Gastroesophageal sphincter (tissue), 4 donors: ENCODE results near the gene SATB2. TPM values are rescaled to one million over a fixed set of nuclear protein-coding genes. Genes with fewer than 3 reads are reported as not detected.
A peak's percentile ranks its signal among the peaks of the same experiment; 100 is the strongest.

ENCODE experiments used
- ATAC-seq: fragments of 150-250 bp; one replicate; pipeline ENCODE4 v1.9.1; 2016; ENCODE audit warnings: mild to moderate bottlenecking, moderate library complexity
- H3K27ac ChIP-seq, 4 donors: fragments of 200-600 bp; sonication (generic) in 3 of 4; 1 replicate in 3 of 4; 2 replicates in 1 of 4; pipeline ENCODE4 v1.5.1; 2016 to 2019
- H3K27me3 ChIP-seq: fragments of 200-600 bp; sonication (generic); one replicate; pipeline ENCODE4 v1.5.1; 2019
- H3K36me3 ChIP-seq, 2 donors: fragments of 200-600 bp; sonication (generic); one replicate each; pipeline ENCODE4 v1.5.1; 2019; ENCODE audit warnings: control low read depth in 1 of 2
- H3K4me1 ChIP-seq, 3 donors: fragments of 200-600 bp; sonication (generic); 1 replicate in 2 of 3; 2 replicates in 1 of 3; pipeline ENCODE4 v1.5.1; 2016 to 2019; ENCODE audit warnings: control low read depth in 2 of 3
- H3K4me3 ChIP-seq, 2 donors: fragments of 200-600 bp; sonication (generic); one replicate each; pipeline ENCODE4 v1.5.1; 2019; ENCODE audit warnings: mild to moderate bottlenecking in 1 of 2, moderate library complexity in 1 of 2
- H3K9me3 ChIP-seq, 3 donors: fragments of 200-600 bp; sonication (generic); one replicate each; pipeline ENCODE4 v1.5.1; 2017 to 2019; ENCODE audit warnings: control low read depth in 2 of 3
- EP300 ChIP-seq: sonication (generic); formaldehyde crosslinking; IDR thresholded peaks from one replicate; pipeline ENCODE4 v1.6.1; 2017; ENCODE audit warnings: antibody characterized with exemption, mild to moderate bottlenecking
- POLR2A ChIP-seq, 2 donors: fragments of 450-650 bp; IDR thresholded peaks; one replicate each; pipeline ENCODE4 v1.6.1; 2017; ENCODE audit warnings: antibody characterized with exemption in 2 of 2, mild to moderate bottlenecking in 2 of 2, moderate library complexity in 1 of 2
- POLR2AphosphoS5 ChIP-seq: sonication (generic); formaldehyde crosslinking; IDR thresholded peaks from one replicate; pipeline ENCODE4 v1.6.1; 2017; ENCODE audit warnings: antibody characterized with exemption
- WGBS, 2 donors: methylation state at CpG; one replicate each; pipeline ENCODE4 v1.1.5; 2018; ENCODE audit warnings: low coverage in 1 of 2; 5-methylcytosine and 5-hydroxymethylcytosine counted together
- total RNA-seq, 4 donors: library from RNA; depleted of rRNA; stranded (reverse); fragments of >200 nt; gene quantifications; one replicate each; pipeline ENCODE4 v1.1.0, GENCODE V29; 2016
- TF ChIP-seq, protein P1 (sequence below), 4 experiments: fragments of 200-600 bp in 2 of 4; fragments of 450-650 bp in 2 of 4; sonication (generic) in 1 of 4; IDR thresholded peaks; one replicate each; pipeline ENCODE4 v1.5.1; 2017 to 2019; ENCODE audit warnings: antibody characterized with exemption in 4 of 4, mild to moderate bottlenecking in 2 of 4, moderate library complexity in 2 of 4

The SATB2 gene
- total RNA-seq, 4 donors from 2014 or later: 2.2 to 6.7 (median 3.4) TPM

DNA sequence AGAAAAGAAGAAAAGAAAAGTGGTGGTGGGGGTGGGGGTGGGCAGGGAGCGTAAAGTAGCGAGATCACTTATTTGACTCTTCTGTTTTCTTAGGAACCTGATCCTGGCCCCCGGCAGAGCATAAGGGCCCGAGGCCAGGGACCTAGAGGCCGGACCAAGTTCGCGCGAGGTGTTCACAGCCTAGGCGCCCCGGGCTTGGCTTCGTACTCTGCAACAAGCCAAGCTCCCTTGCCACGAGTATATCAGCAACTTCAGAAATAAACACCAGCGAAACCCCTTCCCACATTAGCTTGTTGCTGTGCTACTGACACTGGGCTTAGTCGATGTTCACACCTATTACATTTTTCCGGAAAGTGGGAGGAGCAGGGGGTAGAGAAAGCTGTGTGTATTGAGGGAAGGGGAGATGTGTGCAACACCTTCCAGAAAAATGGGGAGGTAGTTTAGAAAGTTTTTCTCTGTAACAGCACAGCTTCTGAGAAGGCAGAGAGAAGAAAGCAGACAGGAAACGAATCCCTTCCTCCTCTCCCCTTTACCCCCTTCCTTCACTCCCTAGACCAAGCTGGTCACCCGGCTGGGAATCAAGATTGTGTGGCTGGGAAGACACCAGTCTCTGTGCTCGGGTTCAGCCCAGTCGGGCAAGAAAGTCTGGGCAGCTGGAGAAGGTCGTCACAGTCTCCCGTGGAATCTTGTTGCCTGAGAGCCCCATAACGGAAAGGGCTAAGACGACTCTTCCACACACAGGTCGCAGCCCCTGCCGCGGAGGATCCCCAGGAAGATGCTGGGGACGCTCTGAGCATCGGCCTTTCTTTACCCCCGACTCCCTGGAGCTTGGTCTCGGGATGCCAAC is 12.0 kb upstream of the SATB2 start:
- H3K27ac ChIP-seq: no peak overlapping the region
- no peak overlapping the region for H3K4me3 ChIP-seq
- peaks cover 100% of the 10 kb centered on the region for H3K27me3 ChIP-seq
- ATAC-seq: no peak
- no peaks in the 10 kb centered on the region for H3K9me3 ChIP-seq
- peaks cover 0 to 48% (median 8%) of the 10 kb centered on the region in 3 donors for H3K4me1 ChIP-seq
- WGBS, 2 donors: 5 to 11% methylated on average over 16 to 20 of the region's 30 CpGs
- TF ChIP-seq EP300 (no peak), POLR2AphosphoS5 (no peak), POLR2A (IDR thresholded peaks at IDR 0.05) (no peak)
- TF ChIP-seq, protein P1, sequence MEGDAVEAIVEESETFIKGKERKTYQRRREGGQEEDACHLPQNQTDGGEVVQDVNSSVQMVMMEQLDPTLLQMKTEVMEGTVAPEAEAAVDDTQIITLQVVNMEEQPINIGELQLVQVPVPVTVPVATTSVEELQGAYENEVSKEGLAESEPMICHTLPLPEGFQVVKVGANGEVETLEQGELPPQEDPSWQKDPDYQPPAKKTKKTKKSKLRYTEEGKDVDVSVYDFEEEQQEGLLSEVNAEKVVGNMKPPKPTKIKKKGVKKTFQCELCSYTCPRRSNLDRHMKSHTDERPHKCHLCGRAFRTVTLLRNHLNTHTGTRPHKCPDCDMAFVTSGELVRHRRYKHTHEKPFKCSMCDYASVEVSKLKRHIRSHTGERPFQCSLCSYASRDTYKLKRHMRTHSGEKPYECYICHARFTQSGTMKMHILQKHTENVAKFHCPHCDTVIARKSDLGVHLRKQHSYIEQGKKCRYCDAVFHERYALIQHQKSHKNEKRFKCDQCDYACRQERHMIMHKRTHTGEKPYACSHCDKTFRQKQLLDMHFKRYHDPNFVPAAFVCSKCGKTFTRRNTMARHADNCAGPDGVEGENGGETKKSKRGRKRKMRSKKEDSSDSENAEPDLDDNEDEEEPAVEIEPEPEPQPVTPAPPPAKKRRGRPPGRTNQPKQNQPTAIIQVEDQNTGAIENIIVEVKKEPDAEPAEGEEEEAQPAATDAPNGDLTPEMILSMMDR (IDR thresholded peaks at IDR 0.05): no peak
- no peaks in the 10 kb centered on the region for H3K36me3 ChIP-seq

GRCh38 chr2:199468561-199469513 is 11.1 kb upstream of the SATB2 start:
- H3K27ac ChIP-seq: no peak overlapping the region
- WGBS, 2 donors: 13 to 20% methylated on average over 7 to 15 of the region's 55 CpGs
- ATAC-seq: no peak
- peaks cover 100% of the 10 kb centered on the region for H3K27me3 ChIP-seq
- H3K4me1 ChIP-seq: peaks cover 0 to 57% (median 14%) of the 10 kb centered on the region in 3 donors
- H3K4me3 ChIP-seq: peak overlapping the region in 1 of 2 donors; percentile 14
- H3K9me3 ChIP-seq: no peaks in the 10 kb centered on the region
- no peaks in the 10 kb centered on the region for H3K36me3 ChIP-seq
- TF ChIP-seq, protein P1 (IDR thresholded peaks at IDR 0.05): no peak
- no peak for TF ChIP-seq POLR2AphosphoS5
- no peak for TF ChIP-seq POLR2A (IDR thresholded peaks at IDR 0.05)
- TF ChIP-seq EP300: no peak

GRCh38 chr2:199467066-199467822 is 9.5 kb upstream of the SATB2 start:
- no peak for ATAC-seq
- Histone ChIP-seq H3K9me3 (no peaks in the 10 kb centered on the region), H3K27me3 (peaks cover 100% of the 10 kb centered on the region), H3K27ac (no peak overlapping the region), H3K36me3 (no peaks in the 10 kb centered on the region), H3K4me1 (peaks cover 0 to 73% (median 22%) of the 10 kb centered on the region in 3 donors), H3K4me3 (no peak overlapping the region)
- WGBS, 2 donors: 43% methylated on average over 3 of the region's 23 CpGs; no CpG with 5 or more reads in 1 of the 2 donors
- TF ChIP-seq, protein P1 (IDR thresholded peaks at IDR 0.05): no peak
- TF ChIP-seq POLR2A (IDR thresholded peaks at IDR 0.05): no peak
- no peak for TF ChIP-seq EP300
- TF ChIP-seq POLR2AphosphoS5: no peak

DNA sequence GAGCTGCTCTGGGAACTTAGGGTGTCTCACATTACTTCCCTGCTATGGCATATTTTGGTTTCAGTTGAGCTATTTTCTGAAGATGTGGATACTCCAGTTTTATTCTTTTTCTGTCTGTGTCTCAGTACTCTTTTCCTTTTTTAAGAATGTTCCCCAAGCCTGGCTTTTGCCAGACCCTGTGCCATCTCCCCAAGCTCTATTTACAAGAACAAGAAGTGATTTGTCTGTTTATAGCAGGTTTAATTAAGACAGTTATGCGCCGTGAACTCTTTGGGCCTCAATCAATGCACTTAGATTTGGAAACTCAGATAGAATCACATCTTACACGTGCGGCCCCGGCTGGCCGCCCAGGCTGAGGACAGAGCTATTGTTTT is 8.9 kb upstream of the SATB2 start:
- H3K27ac ChIP-seq: no peak overlapping the region
- 10 to 34% methylated on average over 2 of the region's 6 CpGs for whole genome bisulfite sequencing, 2 donors
- ATAC-seq: no peak
- H3K9me3 ChIP-seq: no peaks in the 10 kb centered on the region
- H3K27me3 ChIP-seq: peaks cover 100% of the 10 kb centered on the region
- H3K4me3 ChIP-seq: no peak overlapping the region
- H3K36me3 ChIP-seq: no peaks in the 10 kb centered on the region
- peaks cover 0 to 77% (median 22%) of the 10 kb centered on the region in 3 donors for H3K4me1 ChIP-seq
- TF ChIP-seq EP300: no peak
- TF ChIP-seq, protein P1 (IDR thresholded peaks at IDR 0.05): no peak
- TF ChIP-seq POLR2AphosphoS5: no peak
- no peak for TF ChIP-seq POLR2A (IDR thresholded peaks at IDR 0.05)
